Bronchial epithelial cell (primary cell): ENCODE data around the gene AHR. TPM values are rescaled to one million over a fixed set of nuclear protein-coding genes. Genes with fewer than 3 reads are reported as not detected.

Experiments
- DNase-seq: peaks from one replicate; pipeline ENCODE4 v3.0.0-alpha.2; 2010; ENCODE audit warnings: low read depth
- FAIRE-seq: peaks from 2 replicates; lab custom pipeline; 2011; peaks lifted over from hg19 to GRCh38; lab: Jason Lieb, UNC
- H3K27me3 ChIP-seq: 2 replicates; pipeline ENCODE4 v1.5.1; 2011; ENCODE audit warnings: low read length; ENCODE audit not compliant: control insufficient read depth, insufficient read depth
- H3K36me3 ChIP-seq: 2 replicates; pipeline ENCODE4 v1.5.1; 2011; ENCODE audit warnings: low read length; ENCODE audit not compliant: control insufficient read depth, insufficient read depth
- H3K4me3 ChIP-seq: 2 replicates; pipeline ENCODE4 v1.5.1; 2011; ENCODE audit warnings: mild to moderate bottlenecking, low read depth, low read length, control low read depth
- total RNA-seq: library from RNA; depleted of rRNA; stranded (reverse); fragments of >200 nt; gene quantifications from 2 replicates; pipeline ENCODE4 v1.2.1, GENCODE V29; 2014
- TF ChIP-seq, protein P1 (sequence below): IDR thresholded peaks from 2 replicates; pipeline ENCODE4 v1.5.1; 2011; ENCODE audit warnings: mild to moderate bottlenecking, moderate library complexity, low read length, control low read depth, inconsistent platforms; ENCODE audit not compliant: insufficient read depth, severe bottlenecking

Gene AHR
- total RNA-seq, 1 donor from 2014 or later: 85.6 TPM

- DNase-seq (no peak), FAIRE-seq (no peak)
- TF ChIP-seq, protein P1, sequence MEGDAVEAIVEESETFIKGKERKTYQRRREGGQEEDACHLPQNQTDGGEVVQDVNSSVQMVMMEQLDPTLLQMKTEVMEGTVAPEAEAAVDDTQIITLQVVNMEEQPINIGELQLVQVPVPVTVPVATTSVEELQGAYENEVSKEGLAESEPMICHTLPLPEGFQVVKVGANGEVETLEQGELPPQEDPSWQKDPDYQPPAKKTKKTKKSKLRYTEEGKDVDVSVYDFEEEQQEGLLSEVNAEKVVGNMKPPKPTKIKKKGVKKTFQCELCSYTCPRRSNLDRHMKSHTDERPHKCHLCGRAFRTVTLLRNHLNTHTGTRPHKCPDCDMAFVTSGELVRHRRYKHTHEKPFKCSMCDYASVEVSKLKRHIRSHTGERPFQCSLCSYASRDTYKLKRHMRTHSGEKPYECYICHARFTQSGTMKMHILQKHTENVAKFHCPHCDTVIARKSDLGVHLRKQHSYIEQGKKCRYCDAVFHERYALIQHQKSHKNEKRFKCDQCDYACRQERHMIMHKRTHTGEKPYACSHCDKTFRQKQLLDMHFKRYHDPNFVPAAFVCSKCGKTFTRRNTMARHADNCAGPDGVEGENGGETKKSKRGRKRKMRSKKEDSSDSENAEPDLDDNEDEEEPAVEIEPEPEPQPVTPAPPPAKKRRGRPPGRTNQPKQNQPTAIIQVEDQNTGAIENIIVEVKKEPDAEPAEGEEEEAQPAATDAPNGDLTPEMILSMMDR: no peak
- H3K4me3 ChIP-seq: no peak overlapping the region
- no peaks in the 10 kb centered on the region for H3K27me3 ChIP-seq
- no peaks in the 10 kb centered on the region for H3K36me3 ChIP-seq
Measured at GRCh38 chr7:17269341-17270221, 28.9 kb upstream of the AHR start.

DNA sequence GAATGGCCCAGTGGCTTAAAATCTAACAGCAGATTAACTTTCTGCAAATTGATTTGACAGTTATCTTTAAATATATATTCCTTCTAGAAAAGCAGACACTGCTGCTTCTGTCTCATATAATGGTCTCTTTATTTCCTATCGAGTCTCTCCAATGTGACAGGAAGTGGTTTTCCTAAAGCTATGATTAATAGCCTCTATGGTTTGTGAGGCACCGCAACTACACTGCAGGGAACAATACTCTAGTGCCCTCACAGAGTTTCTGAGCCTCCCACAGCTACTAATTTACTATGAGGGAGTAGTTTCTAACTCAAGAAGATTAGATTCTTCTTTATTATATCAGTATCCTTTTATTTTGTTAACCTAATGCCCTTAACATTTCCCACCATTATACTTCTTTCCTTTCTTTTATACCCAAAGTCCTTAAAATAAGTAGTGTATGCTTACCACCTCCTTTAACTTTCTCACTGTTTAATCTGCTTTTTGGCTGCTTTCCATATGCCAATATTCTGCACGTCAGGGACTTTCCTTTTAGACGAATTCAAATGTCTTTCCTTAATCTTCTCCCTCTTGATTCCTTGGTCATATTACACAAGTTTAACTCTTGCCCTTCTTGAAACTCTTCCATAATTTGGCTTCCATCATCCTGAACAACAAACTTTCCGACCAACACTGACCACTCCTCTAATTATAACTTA, 23.8 kb upstream of the AHR start:
- H3K4me3 ChIP-seq: no peak overlapping the region
- no peak for FAIRE-seq
- no peaks in the 10 kb centered on the region for H3K36me3 ChIP-seq
- no peaks in the 10 kb centered on the region for H3K27me3 ChIP-seq
- TF ChIP-seq, protein P1: no peak
- peak; percentile 65 for DNase-seq

DNA sequence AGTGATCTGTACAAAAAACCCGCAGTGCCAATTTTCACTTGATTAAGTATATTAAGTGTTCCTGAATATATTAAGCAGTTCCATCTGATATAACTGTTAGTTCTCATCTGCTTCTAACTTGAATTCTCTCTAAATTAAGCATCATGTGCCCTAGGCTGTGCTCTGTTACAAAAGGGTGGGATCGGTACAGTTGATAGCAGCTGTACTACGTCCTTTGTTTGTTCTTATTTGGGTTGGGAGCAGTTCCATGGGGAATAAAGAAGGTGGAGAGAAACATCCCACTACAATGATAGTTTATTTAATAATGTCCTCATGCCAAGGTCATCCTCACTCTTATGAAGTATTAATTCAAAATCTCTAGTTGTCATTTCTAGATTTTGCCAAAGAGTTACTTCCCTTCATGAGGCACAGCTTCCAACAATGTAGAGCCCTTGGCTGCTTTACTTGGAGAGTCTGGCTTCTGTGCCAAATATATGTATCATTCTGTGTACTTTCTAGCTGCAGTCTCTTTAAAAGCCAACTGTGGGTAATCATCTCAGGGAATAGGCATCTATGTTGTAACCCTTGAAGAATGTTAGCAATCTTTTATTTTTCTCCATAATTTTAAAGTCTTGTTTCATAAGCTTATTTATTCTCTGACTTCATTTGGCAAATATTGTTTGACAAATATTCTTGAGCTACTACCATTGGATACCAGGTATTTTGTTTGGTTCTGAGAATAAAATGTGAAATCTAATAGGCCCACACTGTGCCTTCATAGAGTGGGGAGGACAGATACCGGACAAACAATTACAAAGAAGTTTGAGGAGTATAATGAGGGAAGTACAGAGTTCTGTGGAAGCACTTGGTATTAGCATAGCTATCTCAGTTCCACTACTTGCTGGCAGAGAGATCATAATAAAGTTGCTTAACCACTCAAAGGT, 22.4 kb upstream of the AHR start:
- Histone ChIP-seq H3K36me3 (no peaks in the 10 kb centered on the region), H3K4me3 (no peak overlapping the region), H3K27me3 (no peaks in the 10 kb centered on the region)
- TF ChIP-seq, protein P1: no peak
- DNase-seq (peak; percentile 93), FAIRE-seq (no peak)

GRCh38 chr7:17279061-17279460, 19.4 kb upstream of the AHR start:
- no peak for FAIRE-seq
- H3K36me3 ChIP-seq: no peaks in the 10 kb centered on the region

GRCh38 chr7:17289074-17289645, 9.3 kb upstream of the AHR start:
- Histone ChIP-seq H3K4me3 (no peak overlapping the region), H3K36me3 (no peaks in the 10 kb centered on the region), H3K27me3 (no peaks in the 10 kb centered on the region)
- TF ChIP-seq, protein P1: no peak
- DNase-seq (no peak), FAIRE-seq (no peak)

More at GRCh38 chr7:17279061-17279460, 19.4 kb upstream of the AHR start:
- DNase-seq: no peak
- TF ChIP-seq, protein P1: no peak
- Histone ChIP-seq H3K4me3 (no peak overlapping the region), H3K27me3 (no peaks in the 10 kb centered on the region)
